HG02840 (cell line): ENCODE measurements around the gene RASA4.
"Not testable (repeated sequence)": the region's sequence is repeated elsewhere in the genome, so short reads cannot be mapped to it uniquely, and the experiment has no call there.

Experiments
- ATAC-seq: cut with Tn5 transposase; IDR thresholded peaks from one replicate; pipeline ENCODE4 v1.9.1; 2021; ENCODE audit warnings: mild to moderate bottlenecking, moderate library complexity, moderate number of reproducible peaks; ENCODE audit not compliant: unreplicated experiment, low FRiP score

The RASA4 gene

DNA sequence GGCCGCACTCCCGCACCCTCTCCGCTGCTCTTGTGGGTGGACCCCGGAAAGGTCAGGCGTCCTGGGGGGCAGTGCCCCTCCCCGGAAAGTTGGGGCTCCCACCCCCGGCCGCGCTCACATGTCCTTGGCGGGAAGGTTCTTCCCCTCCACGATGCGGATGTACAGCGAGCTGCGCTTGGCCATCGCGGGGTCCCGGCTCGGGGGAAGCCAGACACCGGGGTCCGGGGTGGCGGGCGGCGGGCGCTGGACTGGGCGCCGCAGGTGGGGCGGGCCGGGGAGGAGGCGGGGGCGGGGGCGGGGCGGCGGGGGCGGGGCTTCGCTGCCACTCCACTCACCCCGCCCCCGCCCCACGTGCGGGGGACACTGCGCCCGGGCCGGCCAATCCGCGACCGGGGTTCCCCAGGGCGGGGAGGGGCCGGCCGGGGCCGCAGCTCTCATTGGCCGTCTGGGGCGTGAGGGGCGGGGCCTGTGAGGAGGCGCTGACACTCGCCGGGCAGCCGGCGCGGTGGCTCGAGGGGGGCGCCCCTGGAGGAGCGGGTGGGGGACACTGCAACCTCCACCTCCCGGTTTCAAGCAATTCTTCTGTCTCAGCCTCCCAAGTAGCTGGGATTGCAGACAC lies at the start of gene RASA4:
Gene RASA4 (minus strand): TSS at position 250 of the 619 bp plus-strand sequence. CDS start 67 bp downstream, at position 183.
- peak; percentile 47 for ATAC-seq

DNA sequence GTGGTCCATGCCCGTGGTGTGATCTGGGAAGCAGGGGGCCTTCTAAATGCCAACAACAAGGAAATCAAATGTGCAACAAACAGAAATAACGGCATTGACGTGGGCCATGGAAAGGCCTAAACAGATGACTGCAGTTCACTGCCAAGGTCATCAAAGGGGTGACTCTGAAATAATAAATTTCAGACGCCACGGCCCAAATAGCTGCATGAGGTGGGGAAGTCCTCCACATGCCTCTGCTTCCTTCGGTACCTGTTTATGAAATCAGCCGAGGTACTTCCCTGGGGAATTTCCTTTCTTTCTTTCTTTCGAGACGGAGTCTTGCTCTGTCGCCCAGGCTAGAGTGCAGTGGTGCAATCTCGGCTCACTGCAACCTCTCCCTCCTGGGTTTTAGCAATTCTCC lies 48.2 kb upstream of the RASA4 start:
- ATAC-seq = not testable (repeated sequence)

DNA sequence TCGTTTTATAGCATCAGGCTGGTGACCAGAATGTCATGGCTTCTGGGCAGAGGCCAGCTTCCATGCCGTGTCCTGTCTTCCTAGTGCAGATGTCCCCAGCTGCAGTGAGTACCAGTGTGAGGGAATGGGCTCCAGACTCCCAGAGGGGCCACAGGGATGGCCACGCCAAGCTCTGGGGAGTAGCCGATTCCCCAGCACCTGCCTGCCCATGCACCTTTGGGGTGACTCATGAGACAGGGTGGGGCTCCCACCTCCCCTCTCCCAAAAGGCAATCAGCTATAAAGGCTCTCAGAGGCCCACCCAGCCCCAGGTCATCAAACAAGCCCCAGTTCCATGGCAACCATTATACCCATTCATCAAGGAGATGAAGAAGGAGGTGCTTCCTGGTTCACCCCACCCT lies 33.4 kb upstream of the RASA4 start, which contains the start of gene SPDYE2B:
Gene SPDYE2B (plus strand): TSS at position 396 of the 400 bp plus-strand sequence. CDS start 2,030 bp downstream, outside the sequence.
- not testable (repeated sequence) for ATAC-seq

DNA sequence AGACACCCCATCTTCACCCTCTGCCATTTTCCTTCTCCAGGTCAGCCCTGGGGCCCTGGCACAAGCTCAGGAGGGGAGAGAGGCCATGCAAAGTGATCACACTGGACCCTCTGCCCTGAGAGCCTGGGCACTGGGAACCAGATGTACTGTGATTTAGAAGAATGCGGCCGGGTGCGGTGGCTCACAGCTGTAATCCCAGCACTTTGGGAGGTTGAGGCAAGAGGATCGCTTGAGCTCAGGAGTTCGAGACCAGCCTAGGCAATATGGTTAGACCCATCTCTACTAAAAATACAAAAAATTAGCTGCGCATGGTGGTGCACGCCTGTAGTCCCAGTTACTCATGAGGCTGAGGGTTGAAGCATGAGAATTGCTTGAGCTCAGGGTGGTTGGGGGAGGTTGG lies 31.3 kb upstream of the RASA4 start:
- ATAC-seq = not testable (repeated sequence)

- not testable (repeated sequence) for ATAC-seq
Measured at GRCh38 chr7:102643404-102643803, 26.8 kb upstream of the RASA4 start.

GRCh38 chr7:102642691-102643090 lies 26.1 kb upstream of the RASA4 start, which contains the start of gene UPK3BL1:
TSS of gene UPK3BL1 (minus strand) at chr7:102642791. CDS start at chr7:102642741, 50 bp downstream.
- not testable (repeated sequence) for ATAC-seq

DNA sequence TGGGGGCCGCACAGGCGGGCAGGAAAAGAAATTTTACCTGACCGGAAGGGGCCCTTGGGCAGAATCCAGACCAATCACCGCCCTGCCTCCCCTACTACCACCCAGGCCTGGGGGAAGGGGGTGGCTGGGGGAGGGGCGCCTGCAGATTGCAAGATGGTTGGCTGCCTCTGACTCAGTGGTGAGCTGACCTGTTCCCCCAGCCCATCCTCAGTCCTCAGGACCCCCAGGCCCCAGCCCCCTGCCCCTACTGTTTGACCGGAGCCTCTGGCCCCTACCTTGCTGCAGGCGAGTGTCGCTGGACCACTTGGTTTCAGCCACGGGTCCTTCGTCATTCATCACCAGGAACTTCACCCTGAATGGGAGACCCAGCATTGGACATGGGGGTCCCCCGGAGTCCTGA lies 22.3 kb upstream of the RASA4 start:
- ATAC-seq = not testable (repeated sequence)

DNA sequence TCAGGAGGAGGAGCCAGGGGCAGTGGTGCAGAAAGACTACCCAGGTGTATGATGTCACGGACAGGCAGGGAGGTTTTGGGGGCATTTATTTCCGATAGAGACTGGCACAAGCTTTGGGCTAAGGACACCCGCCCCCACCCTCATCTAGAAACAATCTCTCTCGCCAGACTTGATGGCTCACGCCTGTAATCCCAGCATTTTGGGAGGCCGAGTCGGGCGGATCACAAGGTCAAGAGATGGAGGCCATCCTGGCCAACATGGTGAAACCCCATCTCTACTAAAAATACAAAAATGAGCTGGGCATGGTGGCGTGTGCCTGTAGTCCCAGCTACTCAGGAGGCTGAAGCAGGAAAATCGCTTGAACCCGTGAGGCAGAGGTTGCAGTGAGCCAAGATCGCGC lies 20.4 kb upstream of the RASA4 start:
- ATAC-seq = not testable (repeated sequence)

- ATAC-seq = not testable (repeated sequence)
Measured at GRCh38 chr7:102635354-102635753, 18.8 kb upstream of the RASA4 start.

GRCh38 chr7:102634299-102634698 lies 17.7 kb upstream of the RASA4 start:
- ATAC-seq = not testable (repeated sequence)

- ATAC-seq = not testable (repeated sequence)
Measured at GRCh38 chr7:102630622-102631021, 14.1 kb upstream of the RASA4 start.

DNA sequence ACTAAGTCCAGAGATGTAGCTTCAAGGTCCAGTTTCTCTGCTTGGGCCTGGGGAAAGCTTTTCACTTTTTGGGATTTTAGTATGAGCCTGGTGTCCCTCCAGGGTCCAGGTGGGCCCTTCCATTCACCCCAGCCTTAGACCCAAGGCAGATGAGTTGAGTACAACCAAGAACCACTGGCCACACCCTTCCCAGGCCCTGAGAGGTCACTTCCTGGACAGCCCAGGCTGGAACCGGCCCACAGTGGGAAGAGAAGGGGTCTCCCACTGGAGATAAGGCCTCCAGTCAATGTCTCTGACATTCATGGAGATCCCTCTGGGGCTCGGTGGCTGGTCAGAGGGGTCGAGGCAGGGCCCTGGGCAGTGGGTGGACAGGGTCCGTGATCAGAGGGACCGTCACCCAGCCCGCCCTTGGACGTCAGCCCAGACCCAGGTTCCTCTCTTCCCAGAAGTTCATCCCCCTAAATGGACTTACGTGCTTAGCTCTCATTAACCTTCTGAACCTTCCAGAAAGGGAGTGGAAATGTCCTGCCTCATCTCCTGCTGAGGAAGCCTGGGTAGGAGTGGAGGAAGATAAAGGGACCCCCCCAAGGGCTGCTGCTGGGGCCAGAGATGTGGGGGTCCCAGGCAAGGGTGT lies 10.8 kb upstream of the RASA4 start:
- ATAC-seq = not testable (repeated sequence)

DNA sequence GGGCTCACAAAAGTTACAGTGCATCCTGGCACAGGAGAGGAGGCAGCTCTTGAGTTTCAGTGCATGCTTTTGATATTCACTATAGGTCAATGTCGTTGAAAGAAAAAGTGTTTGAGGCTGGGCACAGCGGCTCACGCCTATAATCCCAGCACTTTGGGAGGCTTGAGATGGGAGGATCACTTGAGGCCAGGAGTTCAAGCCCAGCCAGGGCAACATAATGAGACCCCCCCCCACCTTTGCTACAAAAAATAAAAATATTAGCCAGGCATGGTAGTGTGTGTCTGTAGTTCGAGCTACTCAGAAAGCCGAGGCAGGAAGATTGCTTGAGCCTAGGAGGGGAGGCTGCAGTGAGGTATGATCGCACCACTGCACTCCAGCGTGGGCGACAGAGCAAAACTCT lies 1.6 kb upstream of the RASA4 start:
- ATAC-seq = not testable (repeated sequence)

DNA sequence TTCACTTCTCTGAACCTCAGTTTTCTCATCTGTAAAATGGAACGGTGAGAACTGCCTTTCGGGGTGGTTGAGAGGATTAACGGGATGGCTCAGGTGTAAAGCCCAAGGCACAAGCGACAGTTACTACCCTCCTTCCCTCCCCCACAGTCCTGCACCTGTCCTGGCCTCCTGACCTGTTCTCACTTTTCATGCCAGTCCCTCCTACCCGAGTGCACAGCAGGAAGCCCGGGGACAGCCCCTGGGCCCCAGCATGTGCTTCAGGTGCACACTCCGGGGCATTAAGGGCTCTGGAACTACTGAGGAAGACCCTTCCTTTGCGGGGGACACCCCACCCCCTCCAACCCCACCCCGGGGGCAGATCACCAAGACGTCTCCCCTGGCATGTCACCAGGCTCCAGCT lies 626 bp downstream of the RASA4 start:
- not testable (repeated sequence) for ATAC-seq

- ATAC-seq = not testable (repeated sequence)
Measured at GRCh38 chr7:102614873-102615272, 1.7 kb downstream of the RASA4 start.

DNA sequence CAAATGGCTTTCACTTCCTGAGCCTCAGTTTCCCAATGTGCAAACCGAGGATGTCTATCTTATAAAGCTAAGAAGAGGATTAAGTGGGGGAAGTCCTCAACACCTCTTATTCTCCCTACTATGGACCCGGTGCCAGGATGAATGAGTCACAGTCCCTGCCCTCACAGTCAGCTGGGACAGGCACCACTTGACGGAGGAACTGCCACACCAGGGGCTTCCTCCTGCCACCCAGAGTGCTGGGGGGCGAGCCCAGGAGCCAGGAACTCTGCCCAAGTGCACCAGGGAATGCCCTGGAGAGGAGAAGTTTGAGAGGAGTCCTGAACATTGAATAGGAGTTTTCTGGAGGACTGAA lies 2.2 kb downstream of the RASA4 start:
- ATAC-seq = peak; percentile 18

DNA sequence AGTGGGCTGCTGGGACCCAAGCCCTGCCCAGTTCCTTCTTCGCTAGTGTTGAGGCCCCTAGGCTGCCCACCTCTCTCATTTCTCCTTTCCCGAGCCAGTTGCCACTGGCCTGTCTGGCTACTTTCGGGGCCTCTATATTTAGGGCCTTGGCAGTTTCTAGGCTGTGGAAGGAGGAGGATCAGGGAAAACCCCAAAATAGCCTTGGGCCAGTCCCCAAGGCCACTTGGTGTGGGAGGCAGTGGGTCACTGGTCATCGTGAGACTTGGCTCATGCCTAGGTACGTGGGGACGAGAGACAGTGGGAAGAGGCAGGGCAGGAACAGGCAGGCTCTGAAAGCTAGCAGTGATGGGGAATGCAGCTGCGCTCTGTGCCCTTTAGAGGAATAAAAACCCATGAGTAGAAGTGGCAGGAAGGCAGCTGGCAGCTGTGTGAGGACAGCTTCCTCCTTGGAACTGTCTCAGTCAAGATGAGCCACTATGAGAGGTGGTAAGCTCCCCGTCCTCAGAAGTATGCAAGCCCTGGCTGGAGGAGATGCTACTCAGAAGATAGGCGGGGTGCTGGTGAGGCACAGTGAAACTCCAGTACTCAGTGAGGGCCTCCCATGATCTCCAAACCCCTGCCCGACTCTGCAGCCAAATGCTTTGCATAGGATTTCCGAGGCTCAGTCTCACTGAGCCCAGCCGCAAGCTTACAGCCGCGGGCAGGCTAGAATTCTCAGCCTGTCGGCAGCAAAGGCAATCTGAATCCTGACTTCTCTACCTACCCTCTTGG lies 2.8 kb downstream of the RASA4 start:
- ATAC-seq = peak; percentile 64

DNA sequence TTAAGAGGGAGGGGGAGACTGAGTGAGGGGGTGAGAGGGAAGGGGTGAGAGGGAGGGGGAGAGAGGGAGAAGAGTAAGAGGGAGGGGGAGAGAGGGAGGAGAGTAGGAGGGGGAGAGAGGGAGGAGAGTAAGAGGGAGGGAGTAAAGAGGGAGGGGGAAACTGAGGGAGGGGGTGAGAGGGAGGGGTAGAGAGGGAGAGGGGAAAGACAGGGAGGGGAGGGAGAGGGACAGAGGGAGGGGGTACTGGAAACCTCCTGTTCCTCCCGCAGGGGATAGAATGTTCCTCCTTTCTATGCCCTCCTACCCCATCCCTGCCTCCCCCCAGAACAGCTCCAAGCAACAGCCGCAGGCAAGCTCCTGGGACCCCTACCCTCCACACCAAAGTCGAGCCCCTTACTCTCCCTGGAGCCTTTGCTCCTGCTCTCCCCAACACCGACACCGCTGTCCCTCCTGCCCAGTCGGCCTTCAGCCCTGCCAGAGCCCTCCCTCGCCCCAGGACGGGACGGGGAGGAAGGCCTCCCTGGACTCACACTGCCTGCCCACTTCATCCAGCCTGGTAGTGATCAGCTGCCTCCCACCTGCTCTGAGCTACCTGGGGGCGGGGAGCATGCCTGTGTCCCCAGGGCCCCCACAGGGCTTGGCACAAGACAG lies 4.8 kb downstream of the RASA4 start:
- ATAC-seq = not testable (repeated sequence)

GRCh38 chr7:102611013-102611674 lies 5.4 kb downstream of the RASA4 start:
- ATAC-seq = peak; percentile 27

DNA sequence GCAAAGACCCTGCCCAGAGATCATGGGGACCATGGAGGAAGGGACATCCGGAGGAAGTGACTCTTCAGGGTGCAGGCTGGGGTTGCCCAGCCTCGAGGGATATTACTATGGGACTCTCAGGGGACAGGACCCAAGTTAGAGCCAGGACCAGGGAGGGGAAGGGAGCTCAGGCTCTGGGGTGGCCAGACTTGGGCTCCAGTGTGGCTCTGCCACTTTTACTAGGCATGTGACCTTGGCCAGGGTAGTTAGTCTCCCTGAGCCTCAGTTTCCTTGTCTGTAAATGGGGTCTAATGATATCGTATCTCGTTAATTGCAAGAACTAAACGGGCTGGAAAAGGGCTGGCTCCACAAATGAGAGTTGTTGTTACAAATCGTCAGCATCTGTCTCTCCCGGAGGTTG lies 6.1 kb downstream of the RASA4 start:
- ATAC-seq = not testable (repeated sequence)
